ENCODE data around the gene HOOK2. TPM values are rescaled to one million over a fixed set of nuclear protein-coding genes. Genes with fewer than 3 reads are reported as not detected.

HOOK2 gene
- total RNA-seq, 4 donors from 2014 or later = 55.1 to 227 (median 83.6) TPM

GRCh38 chr19:12769689-12770088, 5.7 kb downstream of the HOOK2 start:
- no peaks in the 10 kb centered on the region for H3K27me3 ChIP-seq
- H3K4me3 ChIP-seq = no peak overlapping the region
- WGBS = 33% methylated on average over 21 of the region's 37 CpGs
- H3K9me3 ChIP-seq = no peaks in the 10 kb centered on the region
- TF ChIP-seq EP300 (IDR thresholded peaks at IDR 0.05) = no peak
- TF ChIP-seq CTCF (IDR thresholded peaks at IDR 0.05) = no peak
- TF ChIP-seq POLR2AphosphoS5 (IDR thresholded peaks at IDR 0.05) = no peak
- TF ChIP-seq POLR2A (IDR thresholded peaks at IDR 0.05) = no peak
- no peak for DNase-seq (ENCODE audit: low spot score in 2 of 2)
- no peak overlapping the region for H3K27ac ChIP-seq
- peaks cover 11% of the 10 kb centered on the region for H3K4me1 ChIP-seq
- H3K36me3 ChIP-seq = peaks cover 37% of the 10 kb centered on the region

GRCh38 chr19:12767666-12768065, 7.7 kb downstream of the HOOK2 start:
- Histone ChIP-seq H3K4me1 (peaks cover 3% of the 10 kb centered on the region), H3K36me3 (peaks cover 53% of the 10 kb centered on the region), H3K27ac (no peak overlapping the region), H3K27me3 (no peaks in the 10 kb centered on the region), H3K4me3 (no peak overlapping the region), H3K9me3 (no peaks in the 10 kb centered on the region)
- no peak for TF ChIP-seq EP300 (IDR thresholded peaks at IDR 0.05)
- TF ChIP-seq POLR2A (IDR thresholded peaks at IDR 0.05) = no peak
- no peak for TF ChIP-seq POLR2AphosphoS5 (IDR thresholded peaks at IDR 0.05)
- TF ChIP-seq CTCF (IDR thresholded peaks at IDR 0.05) = no peak
- DNase-seq (ENCODE audit: low spot score in 2 of 2) = no peak
- 96% methylated on average over 15 of the region's 15 CpGs for WGBS

GRCh38 chr19:12767150-12767549, 8.2 kb downstream of the HOOK2 start:
- WGBS = 89% methylated on average over 11 of the region's 11 CpGs
- no peak for DNase-seq (ENCODE audit: low spot score in 2 of 2)
- no peak overlapping the region for H3K4me3 ChIP-seq
- no peaks in the 10 kb centered on the region for H3K9me3 ChIP-seq
- H3K4me1 ChIP-seq = peaks cover 3% of the 10 kb centered on the region
- H3K36me3 ChIP-seq = peaks cover 55% of the 10 kb centered on the region
- H3K27me3 ChIP-seq = no peaks in the 10 kb centered on the region
- TF ChIP-seq CTCF (IDR thresholded peaks at IDR 0.05) = no peak
- TF ChIP-seq POLR2AphosphoS5 (IDR thresholded peaks at IDR 0.05) = no peak
- no peak for TF ChIP-seq POLR2A (IDR thresholded peaks at IDR 0.05)
- H3K27ac ChIP-seq = no peak overlapping the region

GRCh38 chr19:12766051-12766521, 9.3 kb downstream of the HOOK2 start:
- Histone ChIP-seq H3K9me3 (no peaks in the 10 kb centered on the region), H3K4me3 (peak overlapping the region; percentile 33), H3K27ac (no peak overlapping the region), H3K36me3 (peaks cover 52% of the 10 kb centered on the region), H3K27me3 (no peaks in the 10 kb centered on the region), H3K4me1 (peaks cover 3% of the 10 kb centered on the region)
- under 1% methylated on average over 16 of the region's 30 CpGs for WGBS
- peak in 1 of 2 donors; percentile 92 for DNase-seq (ENCODE audit: low spot score in 2 of 2)
- peak; percentile 83 to 86 for TF ChIP-seq CTCF (IDR thresholded peaks at IDR 0.05)
- no peak for TF ChIP-seq POLR2A (IDR thresholded peaks at IDR 0.05)

- H3K27ac ChIP-seq = no peak overlapping the region
- no peaks in the 10 kb centered on the region for H3K4me1 ChIP-seq
- H3K36me3 ChIP-seq = peaks cover 38% of the 10 kb centered on the region
- H3K27me3 ChIP-seq = no peaks in the 10 kb centered on the region
- no peak for DNase-seq (ENCODE audit: low spot score in 2 of 2)
- no peaks in the 10 kb centered on the region for H3K9me3 ChIP-seq
- 96% methylated on average over 16 of the region's 16 CpGs for WGBS
- H3K4me3 ChIP-seq = no peak overlapping the region
- TF ChIP-seq POLR2A (IDR thresholded peaks at IDR 0.05) (no peak), EP300 (IDR thresholded peaks at IDR 0.05) (no peak)
Observed at GRCh38 chr19:12764698-12765097, 10.7 kb downstream of the HOOK2 start.

GRCh38 chr19:12763100-12763499, 12.3 kb downstream of the HOOK2 start:
- Histone ChIP-seq H3K9me3 (no peaks in the 10 kb centered on the region), H3K27me3 (no peaks in the 10 kb centered on the region), H3K27ac (no peak overlapping the region), H3K36me3 (peaks cover 36% of the 10 kb centered on the region), H3K4me3 (no peak overlapping the region), H3K4me1 (peaks cover under 1% of the 10 kb centered on the region)
- TF ChIP-seq POLR2AphosphoS5 (IDR thresholded peaks at IDR 0.05) (no peak), EP300 (IDR thresholded peaks at IDR 0.05) (no peak), POLR2A (IDR thresholded peaks at IDR 0.05) (no peak), CTCF (IDR thresholded peaks at IDR 0.05) (no peak)
- no peak for DNase-seq (ENCODE audit: low spot score in 2 of 2)
- WGBS = 84% methylated on average over 8 of the region's 11 CpGs

All from suprapubic skin (tissue), 4 donors.